Hepatocyte (in vitro differentiated cells): ENCODE results near the gene DMWD. TPM values are rescaled to one million over a fixed set of nuclear protein-coding genes. Genes with fewer than 3 reads are reported as not detected.

Experiments
- DNase-seq: peaks from one replicate; pipeline ENCODE4 v3.0.0-alpha.2; 2016; ENCODE audit warnings: low spot score
- H2AFZ ChIP-seq: fragments of 200-600 bp; sonication (generic); 2 replicates; pipeline ENCODE4 v1.6.0; 2016; ENCODE audit warnings: antibody characterized with exemption, mild to moderate bottlenecking
- H3K27ac ChIP-seq: fragments of 200-600 bp; sonication (generic); 2 replicates; pipeline ENCODE4 v1.5.1; 2016; ENCODE audit warnings: mild to moderate bottlenecking
- H3K27me3 ChIP-seq: fragments of 200-600 bp; sonication (generic); 2 replicates; pipeline ENCODE4 v1.6.1; 2016
- H3K36me3 ChIP-seq: fragments of 200-600 bp; sonication (generic); replicated peaks from 2 replicates; pipeline ENCODE4 v1.5.1; 2016; ENCODE audit warnings: low read depth; ENCODE audit not compliant: insufficient read depth
- H3K4me1 ChIP-seq: fragments of 200-600 bp; sonication (generic); 2 replicates; pipeline ENCODE4 v1.5.1; 2016; ENCODE audit warnings: mild to moderate bottlenecking, moderate library complexity; ENCODE audit not compliant: insufficient read depth
- H3K4me2 ChIP-seq: fragments of 200-600 bp; sonication (generic); 2 replicates; pipeline ENCODE4 v1.6.0; 2016
- H3K4me3 ChIP-seq: fragments of 200-600 bp; sonication (generic); 2 replicates; pipeline ENCODE4 v1.5.1; 2016; ENCODE audit warnings: mild to moderate bottlenecking
- H3K79me2 ChIP-seq: fragments of 200-600 bp; sonication (generic); 2 replicates; pipeline ENCODE4 v1.6.0; 2017; ENCODE audit warnings: mild to moderate bottlenecking
- H3K9me2 ChIP-seq: fragments of 200-600 bp; sonication (generic); replicated peaks from 2 replicates; pipeline ENCODE4 v1.6.0; 2017; ENCODE audit warnings: mild to moderate bottlenecking; ENCODE audit not compliant: insufficient read depth
- H3K9me3 ChIP-seq: fragments of 200-600 bp; sonication (generic); 2 replicates; pipeline ENCODE4 v1.5.1; 2016; ENCODE audit warnings: low read depth, mild to moderate bottlenecking
- H4K20me1 ChIP-seq: fragments of 200-600 bp; sonication (generic); 2 replicates; pipeline ENCODE4 v1.6.0; 2016; ENCODE audit warnings: mild to moderate bottlenecking; ENCODE audit not compliant: insufficient read depth, poor library complexity, severe bottlenecking
- CTCF ChIP-seq: fragments of 200-600 bp; sonication (generic); IDR thresholded peaks from 2 replicates; pipeline ENCODE4 v1.5.1; 2016; ENCODE audit warnings: antibody characterized with exemption, mild to moderate bottlenecking; ENCODE audit not compliant: poor library complexity
- EZH2 ChIP-seq: fragments of 200-600 bp; sonication (generic); IDR thresholded peaks from 2 replicates; pipeline ENCODE4 v1.6.1; 2016; ENCODE audit warnings: antibody characterized with exemption, mild to moderate bottlenecking, borderline replicate concordance
- EZH2phosphoT487 ChIP-seq: fragments of 200-600 bp; sonication (generic); IDR thresholded peaks from one replicate; pipeline ENCODE4 v1.6.1; 2018; ENCODE audit warnings: antibody characterized with exemption, mild to moderate bottlenecking, low read depth, moderate library complexity; ENCODE audit not compliant: unreplicated experiment, severe bottlenecking
- WGBS: methylation state at CpG from one replicate; pipeline ENCODE4 v1.1.6; 2016; ENCODE audit warnings: low lambda C conversion rate; ENCODE audit errors: missing lambda C conversion rate; 5-methylcytosine and 5-hydroxymethylcytosine counted together
- polyA plus RNA-seq: library from polyadenylated mRNA; unstranded; fragments of >200 nt; fragmentation: Nextera tagmentation; extraction: Ambion mirVana; gene quantifications from 2 replicates; pipeline ENCODE4 v1.2.1, GENCODE V29; 2016
- total RNA-seq: library from RNA; depleted of rRNA; stranded (reverse); fragments of >200 nt; gene quantifications from 2 replicates; pipeline ENCODE4 v1.2.3, GENCODE V29; 2014

The DMWD gene
- total and polyA plus RNA-seq, 2 experiments from 2014 or later, result 23.7 to 70.1 TPM

GRCh38 chr19:45826934-45827333 is 34.3 kb upstream of the DMWD start:
- no peak overlapping the region for H3K27ac ChIP-seq
- 93% methylated on average over 9 of the region's 11 CpGs for WGBS
- H3K36me3 ChIP-seq, result no peaks in the 10 kb centered on the region
- no peak overlapping the region for H3K4me2 ChIP-seq
- no peak overlapping the region for H3K4me3 ChIP-seq
- no peaks in the 10 kb centered on the region for H3K4me1 ChIP-seq
- H4K20me1 ChIP-seq, result no peaks in the 10 kb centered on the region
- H3K79me2 ChIP-seq, result no peaks in the 10 kb centered on the region
- TF ChIP-seq CTCF (no peak), EZH2phosphoT487 (no peak), EZH2 (no peak)
- no peak overlapping the region for H2AFZ ChIP-seq
- H3K9me3 ChIP-seq, result no peaks in the 10 kb centered on the region
- H3K27me3 ChIP-seq, result no peaks in the 10 kb centered on the region
- no peak for DNase-seq
- H3K9me2 ChIP-seq, result no peaks in the 10 kb centered on the region

- Histone ChIP-seq H3K9me2 (no peaks in the 10 kb centered on the region), H3K4me2 (no peak overlapping the region), H3K79me2 (no peaks in the 10 kb centered on the region), H3K9me3 (no peaks in the 10 kb centered on the region), H3K27me3 (no peaks in the 10 kb centered on the region), H3K36me3 (no peaks in the 10 kb centered on the region), H2AFZ (no peak overlapping the region), H3K4me1 (no peaks in the 10 kb centered on the region), H3K4me3 (no peak overlapping the region), H3K27ac (no peak overlapping the region), H4K20me1 (no peaks in the 10 kb centered on the region)
- WGBS, result 91% methylated on average over 21 of the region's 22 CpGs
- TF ChIP-seq EZH2 (no peak), EZH2phosphoT487 (no peak), CTCF (no peak)
- DNase-seq, result no peak
Observed at GRCh38 chr19:45825917-45826893, 33.6 kb upstream of the DMWD start.

GRCh38 chr19:45825263-45825605 is 32.6 kb upstream of the DMWD start:
- Histone ChIP-seq H3K27ac (no peak overlapping the region), H3K4me2 (no peak overlapping the region), H3K9me2 (no peaks in the 10 kb centered on the region), H4K20me1 (no peaks in the 10 kb centered on the region), H3K79me2 (no peaks in the 10 kb centered on the region), H3K9me3 (no peaks in the 10 kb centered on the region), H3K36me3 (no peaks in the 10 kb centered on the region), H3K4me3 (no peak overlapping the region), H3K4me1 (no peaks in the 10 kb centered on the region), H3K27me3 (no peaks in the 10 kb centered on the region), H2AFZ (no peak overlapping the region)
- no peak for TF ChIP-seq CTCF
- WGBS, result 100% methylated on average over 8 of the region's 8 CpGs
- no peak for DNase-seq
